Heart right ventricle (tissue), 16 donors: ENCODE results near the gene GNLY. TPM values are rescaled to one million over a fixed set of nuclear protein-coding genes. Genes with fewer than 3 reads are reported as not detected.

Experiments used
- ATAC-seq, 8 donors: fragments of 200-7000 bp; cut with Tn5 transposase; one replicate each; pipeline ENCODE4 v1.9.1; 2020; ENCODE audit warnings: mild to moderate bottlenecking in 8 of 8, moderate library complexity in 8 of 8, moderate number of reproducible peaks in 1 of 8
- DNase-seq, 2 donors: peaks; one replicate each; pipeline ENCODE4 v3.0.0-alpha.2; 2020
- H3K27ac ChIP-seq, 10 donors: fragments of 200-600 bp; sonication (generic) in 2 of 10; one replicate each; pipeline versions ENCODE4 v1.5.0 to v1.8.0; 2020 to 2022; ENCODE audit warnings: mild to moderate bottlenecking in 3 of 10
- H3K27me3 ChIP-seq, 7 donors: fragments of 200-600 bp; one replicate each; pipeline ENCODE4 v1.8.0; 2021 to 2022; ENCODE audit warnings: mild to moderate bottlenecking in 2 of 7
- H3K36me3 ChIP-seq, 9 donors: fragments of 200-600 bp; sonication (generic) in 1 of 9; one replicate each; pipeline versions ENCODE4 v1.5.0 to v1.8.0; 2020 to 2022; ENCODE audit warnings: mild to moderate bottlenecking in 2 of 9
- H3K4me1 ChIP-seq, 9 donors: fragments of 200-600 bp; sonication (generic) in 1 of 9; one replicate each; pipeline versions ENCODE4 v1.5.0 to v1.8.0; 2020 to 2022; ENCODE audit warnings: mild to moderate bottlenecking in 4 of 9
- H3K4me3 ChIP-seq, 10 donors: fragments of 200-600 bp; sonication (generic) in 2 of 10; one replicate each; pipeline versions ENCODE4 v1.5.0 to v1.8.0; 2020 to 2022; ENCODE audit warnings: mild to moderate bottlenecking in 7 of 10, moderate library complexity in 2 of 10
- H3K9me3 ChIP-seq, 11 donors: fragments of 200-600 bp in 10 of 11; sonication (generic) in 2 of 11; one replicate each; pipeline versions ENCODE4 v1.5.0 to v1.8.0; 2013 to 2022; ENCODE audit warnings: mild to moderate bottlenecking in 2 of 11, control low read depth in 1 of 11, moderate library complexity in 1 of 11
- CTCF ChIP-seq, 9 donors: fragments of 200-600 bp; sonication (generic) in 2 of 9; IDR thresholded peaks; one replicate each; pipeline versions ENCODE4 v1.5.0 to v1.8.0; 2021 to 2022; ENCODE audit warnings: antibody characterized with exemption in 9 of 9, mild to moderate bottlenecking in 5 of 9, moderate library complexity in 1 of 9
- WGBS, 2 donors: extraction: QIAGEN DNeasy Blood & Tissue Kit; methylation state at CpG; one replicate each; pipeline ENCODE4 v1.1.7; 2013; ENCODE audit warnings: inconsistent platforms in 1 of 2; 5-methylcytosine and 5-hydroxymethylcytosine counted together
- intact Hi-C, 10 donors: fragments of 100-400 bp; cut with DNase I; formaldehyde crosslinking; loops; one replicate each; pipeline versions ENCODE4 v1.11.1 to v1.14.2; 2022
- polyA plus RNA-seq, 2 donors: library from polyadenylated mRNA; stranded (reverse); fragments of 200-250 nt; gene quantifications; one replicate each; pipeline ENCODE4 v1.2.3, GENCODE V29; 2013
- total RNA-seq, 10 donors: library from RNA; stranded (reverse); fragmentation: NEBNext Ultra II Directional in 3 of 10; extraction: Animal tissue kit (Norgen Biotek cat#: 25700) in 3 of 10; gene quantifications; one replicate each; pipeline versions ENCODE4 v1.2.1 to v1.2.4, GENCODE V29; 2021 to 2023
- donor health status: Arrhythmogenic right ventricular cardiomyopathy.
- donor health status: ischemic (EF 13 %, LVEDD 7.1; RV severe dilation, severe dysfunction).
- donor health status: healthy with polysubstance abuse.
- donor health status: DM: no; HTN: yes; CAD: no.
- donor health status: DM: no; HTN: no; CAD: no.
- donor health status: ischemic (EF 25% LVEDD 6.9; RV normal size, moderate dysfunction).
- donor health status: ischemic (EF 25% LVEDD 5.7; RV mildly dilated, moderate dysfunction).
- donor health status: healthy.
- donor health status: DM: yes; HTN: yes; CAD: no.
- donor health status: Ischemic cardiomyopathy.
- donor health status: ischemic (EF 35%, LVEDD 5.7; RV mildly dilated, moderate dysfunction).
- donor health status: nonischemic (EF 11% LVEDD 7.7; RV severe dilation, severe dysfunction).
- donor health status: DM: yes; HTN: yes; CAD: no.
- donor health status: PGD.
- donor health status: ischemic (EF 29% LVEDD 5.4; RV normal size, mild dysfunction).
- donor health status: nonischemic (EF 23%, LVEDD 6.1; RV moderate dilation, normal function).

The GNLY gene
- total and polyA plus RNA-seq, 12 donors: 0.17 to 43.2 (median 1.2) TPM

- WGBS, 2 donors: 81% methylated on average over 10 of the region's 10 CpGs
- Histone ChIP-seq H3K9me3 (no peaks in the 10 kb centered on the region), H3K36me3 (no peaks in the 10 kb centered on the region), H3K27me3 (no peaks in the 10 kb centered on the region), H3K4me3 (no peak overlapping the region), H3K4me1 (peaks cover 5 to 96% (median 42%) of the 10 kb centered on the region in 9 donors), H3K27ac (peak overlapping the region in 9 of 10 donors; percentile 7 to 86 (median 58))
- ATAC-seq (peak in 2 of 8 donors; percentile 2 to 8), DNase-seq (no peak)
- intact Hi-C loops: loop anchor here (1.0 to 10.0 kb wide), 9 partner anchors 26 to 70 kb away; no protein-coding TSS in a partner anchor
- no peak for TF ChIP-seq CTCF (IDR thresholded peaks at IDR 0.05)
Measured at GRCh38 chr2:85706599-85707296, 12.6 kb downstream of the GNLY start.

- peak; percentile 87 to 94 (median 89) for TF ChIP-seq CTCF (IDR thresholded peaks at IDR 0.05)
- ATAC-seq (peak in 6 of 8 donors; percentile 25 to 31 (median 28)), DNase-seq (peak in 1 of 2 donors; percentile 83)
- H3K36me3 ChIP-seq: no peaks in the 10 kb centered on the region
- H3K4me3 ChIP-seq: no peak overlapping the region
- WGBS, 2 donors: 1 to 2% methylated on average over 10 of the region's 10 CpGs
- intact Hi-C loops: loop anchor here (1.0 to 10.0 kb wide), 9 partner anchors 27 to 71 kb away; no protein-coding TSS in a partner anchor
- no peaks in the 10 kb centered on the region for H3K27me3 ChIP-seq
- H3K9me3 ChIP-seq: no peaks in the 10 kb centered on the region
- H3K27ac ChIP-seq: peak overlapping the region in 7 of 10 donors; percentile 7 to 86 (median 58)
- peaks cover 5 to 95% (median 43%) of the 10 kb centered on the region in 9 donors for H3K4me1 ChIP-seq
Measured at GRCh38 chr2:85707304-85707703, 13.1 kb downstream of the GNLY start.

- Histone ChIP-seq H3K4me1 (peaks cover 5 to 97% (median 57%) of the 10 kb centered on the region in 9 donors), H3K27me3 (no peaks in the 10 kb centered on the region), H3K36me3 (no peaks in the 10 kb centered on the region), H3K4me3 (no peak overlapping the region), H3K27ac (peak overlapping the region; percentile 14 to 96 (median 87)), H3K9me3 (no peaks in the 10 kb centered on the region)
- DNase-seq (no peak), ATAC-seq (peak in 1 of 8 donors; percentile 23)
- intact Hi-C loops: loop anchor here in 8 of 10 donors (5.0 to 10.0 kb wide), 4 partner anchors 54 to 71 kb away; no protein-coding TSS in a partner anchor
- WGBS, 2 donors: 58 to 66% methylated on average over 1 of the region's 1 CpG
- no peak for TF ChIP-seq CTCF (IDR thresholded peaks at IDR 0.05)
Measured at GRCh38 chr2:85708641-85709040, 14.5 kb downstream of the GNLY start.

GRCh38 chr2:85709401-85709811 lies 15.2 kb downstream of the GNLY start:
- peak overlapping the region; percentile 67 to 96 (median 88) for H3K27ac ChIP-seq
- H3K27me3 ChIP-seq: no peaks in the 10 kb centered on the region
- ATAC-seq (peak in 2 of 8 donors; percentile 4 to 7), DNase-seq (no peak)
- no peaks in the 10 kb centered on the region for H3K9me3 ChIP-seq
- intact Hi-C loops: loop anchor here in 8 of 10 donors (5.0 to 10.0 kb wide), 4 partner anchors 55 to 72 kb away; no protein-coding TSS in a partner anchor
- H3K4me3 ChIP-seq: no peak overlapping the region
- WGBS, 2 donors: 46 to 57% methylated on average over 4 of the region's 4 CpGs
- peaks cover 9 to 97% (median 62%) of the 10 kb centered on the region in 9 donors for H3K4me1 ChIP-seq
- no peak for TF ChIP-seq CTCF (IDR thresholded peaks at IDR 0.05)
- no peaks in the 10 kb centered on the region for H3K36me3 ChIP-seq
